Measurements from ENCODE around the gene CKS1B. TPM values are rescaled to one million over a fixed set of nuclear protein-coding genes. Genes with fewer than 3 reads are reported as not detected.
A peak's percentile ranks its signal among the peaks of the same experiment; 100 is the strongest.

CKS1B gene
- total RNA-seq, 1 experiment from 2014 or later: 258 TPM

GRCh38 chr1:154982897-154983648 lies 8.6 kb downstream of the CKS1B start, which contains the start of gene FLAD1:
Gene FLAD1, plus strand, starts transcription at chr1:154983344. Its CDS starts 351 bp downstream, at chr1:154983695.
- no peak within 1 kb of the TSS for H3K4me3 Mint-ChIP-seq
- DNase-seq (ENCODE audit: low spot score) (peak; percentile 98), ATAC-seq (peak; percentile 99)
- peak within 1 kb of the TSS; percentile 70; the same call in 1 of the 2 replicates for H3K27ac Mint-ChIP-seq
- H3K36me3 Mint-ChIP-seq: peaks cover 39% of the 10 kb centered on the region
- H3K4me1 Mint-ChIP-seq: peaks cover 10% of the 10 kb centered on the region
- H3K27me3 Mint-ChIP-seq (ENCODE audit: low read depth): no peaks in the 10 kb centered on the region
- POLR2A ChIA-PET: interaction anchor here (1.0 to 3.7 kb wide), 10 partner anchors 10 to 47 kb away, joined by 3 to 123 read pairs (median 8); partner anchors contain the start of genes LENEP, PBXIP1, PMVK and PYGO2
- CTCF ChIA-PET: interaction anchor here (0.5 to 5.8 kb wide), 19 partner anchors 10 to 184 kb away, joined by 3 to 50 read pairs (median 5); partner anchors contain the start of genes ADAM15, CKS1B, LENEP and PBXIP1
- no peaks in the 10 kb centered on the region for H3K9me3 Mint-ChIP-seq
- no peak for TF ChIP-seq ZNF281 (CRISPR knock-in tag; IDR thresholded peaks at IDR 0.05)
- no peak for TF ChIP-seq ZBTB43 (CRISPR knock-in tag; IDR thresholded peaks at IDR 0.05)
- TF ChIP-seq USF2 (CRISPR knock-in tag; IDR thresholded peaks at IDR 0.05): peak; percentile 94
- TF ChIP-seq MLX (CRISPR knock-in tag; IDR thresholded peaks at IDR 0.05): no peak
- no peak for TF ChIP-seq RELA (CRISPR knock-in tag; IDR thresholded peaks at IDR 0.05; ENCODE audit: borderline replicate concordance)
- no peak for TF ChIP-seq ZSCAN18 (CRISPR knock-in tag; IDR thresholded peaks at IDR 0.05)
- peak; percentile 63; the same call in 1 of the 2 replicates for TF ChIP-seq FOXK1 (CRISPR knock-in tag; IDR thresholded peaks at IDR 0.05)
- no peak for TF ChIP-seq ZMAT4 (CRISPR knock-in tag; IDR thresholded peaks at IDR 0.05)
- TF ChIP-seq ZBTB21 (CRISPR knock-in tag; IDR thresholded peaks at IDR 0.05; ENCODE audit: borderline replicate concordance): no peak
- TF ChIP-seq IRF2 (CRISPR knock-in tag; IDR thresholded peaks at IDR 0.05; ENCODE audit: borderline replicate concordance, low read depth): no peak
- TF ChIP-seq IRF1 (CRISPR knock-in tag; IDR thresholded peaks at IDR 0.05): no peak
- TF ChIP-seq ZNF425 (CRISPR knock-in tag; conservative IDR thresholded peaks at IDR 0.05): no peak
- TF ChIP-seq PRRX2 (CRISPR knock-in tag; IDR thresholded peaks at IDR 0.05): no peak
- no peak for TF ChIP-seq STAT6 (CRISPR knock-in tag; conservative IDR thresholded peaks at IDR 0.05; ENCODE audit: low read depth)
- TF ChIP-seq ATF3 (CRISPR knock-in tag; conservative IDR thresholded peaks at IDR 0.05): no peak
- TF ChIP-seq HMGXB4 (CRISPR knock-in tag; IDR thresholded peaks at IDR 0.05): no peak
- TF ChIP-seq GTF2I (CRISPR knock-in tag; conservative IDR thresholded peaks at IDR 0.05): no peak
- no peak for TF ChIP-seq GABPB1 (CRISPR knock-in tag; IDR thresholded peaks at IDR 0.05)
- TF ChIP-seq CREB1 (CRISPR knock-in tag; IDR thresholded peaks at IDR 0.05): no peak
- TF ChIP-seq ETV6 (CRISPR knock-in tag; IDR thresholded peaks at IDR 0.05): 0 out of 2 replicates have a peak, but pooled peaks have one; percentile 69
